CD4-positive, alpha-beta T cell (primary cell): ENCODE results near the gene SEL1L3. TPM values are rescaled to one million over a fixed set of nuclear protein-coding genes. Genes with fewer than 3 reads are reported as not detected.

ENCODE experiments used
- ATAC-seq: fragments of 200-7000 bp; cut with Tn5 transposase; one replicate; pipeline ENCODE4 v1.10.0; 2022; ENCODE audit warnings: mild to moderate bottlenecking; ENCODE audit not compliant: poor library complexity
- CTCF ChIA-PET: fragments of 350-600 bp; sonication (Branson Sonifier 250); formaldehyde crosslinking; loops from one replicate; lab custom pipeline; 2021; ENCODE audit warnings: antibody characterized with exemption, inconsistent platforms; lab: Charles Lee
- POLR2A ChIA-PET: fragments of 350-600 bp; sonication (Branson Sonifier 250); formaldehyde crosslinking; loops from one replicate; lab custom pipeline; 2021; ENCODE audit warnings: antibody characterized with exemption, inconsistent platforms; lab: Charles Lee
- DNase-seq, 14 experiments: peaks; one replicate each; pipeline ENCODE4 v3.0.0-alpha.2; 2013 to 2020; ENCODE audit warnings: mixed read lengths in 2 of 14
- H3K27ac ChIP-seq, 2 donors: one replicate each; pipeline versions ENCODE4 v1.5.1 to v1.7.0; 2013; ENCODE audit warnings: low read length in 2 of 2, low read depth in 1 of 2, mild to moderate bottlenecking in 1 of 2
- H3K27me3 ChIP-seq, 2 experiments: 1 replicate in 1 of 2; 2 replicates in 1 of 2; pipeline versions ENCODE4 v1.6.1 to v1.7.0; 2013; ENCODE audit warnings: low read length in 2 of 2, control low read depth in 1 of 2, mild to moderate bottlenecking in 1 of 2, moderate library complexity in 1 of 2; ENCODE audit not compliant: insufficient read depth in 2 of 2, control insufficient read depth in 1 of 2
- H3K36me3 ChIP-seq: one replicate; pipeline ENCODE4 v1.6.1; 2013; ENCODE audit warnings: low read length, control low read depth; ENCODE audit not compliant: insufficient read depth
- H3K4me1 ChIP-seq: one replicate; pipeline ENCODE4 v1.6.1; 2013; ENCODE audit warnings: low read length, control low read depth; ENCODE audit not compliant: insufficient read depth
- H3K4me3 ChIP-seq: one replicate; pipeline ENCODE4 v1.5.1; 2013; ENCODE audit warnings: mild to moderate bottlenecking, low read length, moderate library complexity
- H3K9me3 ChIP-seq, 2 experiments: 1 replicate in 1 of 2; 2 replicates in 1 of 2; pipeline versions ENCODE4 v1.6.1 to v1.7.0; 2013; ENCODE audit warnings: low read length in 2 of 2, mild to moderate bottlenecking in 2 of 2, control low read depth in 1 of 2, moderate library complexity in 1 of 2; ENCODE audit not compliant: control insufficient read depth in 1 of 2, insufficient read depth in 1 of 2
- H3K27ac Mint-ChIP-seq: one replicate; pipeline ENCODE4 v1.8.0; 2020; ENCODE audit warnings: mixed read lengths
- H3K27me3 Mint-ChIP-seq: one replicate; pipeline ENCODE4 v1.8.0; 2021; ENCODE audit warnings: mixed read lengths
- H3K36me3 Mint-ChIP-seq: one replicate; pipeline ENCODE4 v1.8.0; 2021; ENCODE audit warnings: low read depth, mixed read lengths
- H3K4me1 Mint-ChIP-seq: one replicate; pipeline ENCODE4 v1.8.0; 2021; ENCODE audit warnings: low read depth, mixed read lengths
- H3K4me3 Mint-ChIP-seq: one replicate; pipeline ENCODE4 v1.8.0; 2020; ENCODE audit warnings: mild to moderate bottlenecking, mixed read lengths
- H3K9me3 Mint-ChIP-seq: one replicate; pipeline ENCODE4 v1.8.0; 2020; ENCODE audit warnings: mixed read lengths
- CTCF ChIP-seq: fragments of 200-600 bp; IDR thresholded peaks from one replicate; pipeline ENCODE4 v1.8.0; 2022; ENCODE audit warnings: antibody characterized with exemption, mild to moderate bottlenecking
- intact Hi-C, 2 experiments: fragments of 100-400 bp; cut with DNase I in 1 of 2; cut with micrococcal nuclease in 1 of 2; formaldehyde crosslinking; loops; one replicate each; pipeline versions ENCODE4 v1.15.1 to v1.9.0; 2023 to 2025; cut with DNase I, micrococcal nuclease
- total RNA-seq, 174 experiments: library from RNA in 2 of 174; stranded (reverse) in 2 of 174; gene quantifications; one replicate each; pipeline ENCODE4 v1.2.3 and lab custom pipeline; 2021 to 2026

The SEL1L3 gene
- total RNA-seq, 2 experiments from 2014 or later, result 34.9 to 36.5 TPM

- CTCF ChIA-PET, result interaction anchor here (1.7 kb wide), 1 partner anchor 51 kb away, joined by 5 read pairs; no protein-coding TSS in a partner anchor
- intact Hi-C loops, result no loop called here
Measured at GRCh38 chr4:25865586-25865985, 2.8 kb upstream of the SEL1L3 start.

GRCh38 chr4:25863831-25864418, 1.1 kb upstream of the SEL1L3 start:
- Histone ChIP-seq H3K36me3 (no peaks in the 10 kb centered on the region), H3K27me3 (no peaks in the 10 kb centered on the region), H3K9me3 (no peaks in the 10 kb centered on the region), H3K27ac (no peak overlapping the region), H3K4me3 (peak overlapping the region; percentile 60), H3K4me1 (peaks cover 32% of the 10 kb centered on the region)
- peaks cover 31% of the 10 kb centered on the region for H3K4me1 Mint-ChIP-seq
- intact Hi-C loops, result loop anchor here in 1 of 2 experiments (2.0 kb wide), 1 partner anchor 49 kb away; no protein-coding TSS in a partner anchor
- peak overlapping the region; percentile 21 for H3K27ac Mint-ChIP-seq
- peaks cover 5% of the 10 kb centered on the region for H3K36me3 Mint-ChIP-seq
- POLR2A ChIA-PET, result interaction anchor here (1.0 kb wide), 1 partner anchor 49 kb away, joined by 5 read pairs; the partner anchor contains the start of gene SMIM20
- no peaks in the 10 kb centered on the region for H3K9me3 Mint-ChIP-seq
- DNase-seq (peak in 1 of 14 experiments; percentile 15), ATAC-seq (no peak)
- H3K27me3 Mint-ChIP-seq, result no peaks in the 10 kb centered on the region
- TF ChIP-seq CTCF, result no peak
- CTCF ChIA-PET, result interaction anchor here (0.8 to 1.7 kb wide), 3 partner anchors 22 to 52 kb away, joined by 3 to 5 read pairs (median 4); no protein-coding TSS in a partner anchor
- peak overlapping the region; percentile 84 for H3K4me3 Mint-ChIP-seq

More at GRCh38 chr4:25865586-25865985, 2.8 kb upstream of the SEL1L3 start:
- Histone ChIP-seq H3K27me3 (no peaks in the 10 kb centered on the region), H3K4me3 (no peak overlapping the region), H3K36me3 (no peaks in the 10 kb centered on the region), H3K4me1 (peaks cover 16% of the 10 kb centered on the region), H3K27ac (no peak overlapping the region), H3K9me3 (no peaks in the 10 kb centered on the region)
- ATAC-seq, result no peak
- Mint-ChIP-seq H3K36me3 (peaks cover 5% of the 10 kb centered on the region), H3K9me3 (no peaks in the 10 kb centered on the region), H3K27me3 (no peaks in the 10 kb centered on the region), H3K4me3 (peak overlapping the region; percentile 74), H3K27ac (peak overlapping the region; percentile 21), H3K4me1 (peaks cover 15% of the 10 kb centered on the region)
- POLR2A ChIA-PET, result no interaction called here
- no peak for TF ChIP-seq CTCF
- DNase-seq, result no peak

GRCh38 chr4:25863347-25863784, 578 bp upstream of the SEL1L3 start:
- Mint-ChIP-seq H3K36me3 (peaks cover 5% of the 10 kb centered on the region), H3K27me3 (no peaks in the 10 kb centered on the region), H3K27ac (peak overlapping the region; percentile 21), H3K4me1 (peaks cover 34% of the 10 kb centered on the region), H3K4me3 (peak overlapping the region; percentile 72), H3K9me3 (no peaks in the 10 kb centered on the region)
- intact Hi-C loops, result loop anchor here in 1 of 2 experiments (2.0 kb wide), 1 partner anchor 49 kb away; no protein-coding TSS in a partner anchor
- ChIA-PET CTCF (interaction anchor here (0.8 to 1.4 kb wide), 2 partner anchors 21 to 43 kb away, joined by 3 to 4 read pairs; no protein-coding TSS in a partner anchor), POLR2A (no interaction called here)
- Histone ChIP-seq H3K4me1 (peaks cover 37% of the 10 kb centered on the region), H3K4me3 (peak overlapping the region; percentile 60), H3K36me3 (no peaks in the 10 kb centered on the region), H3K27me3 (no peaks in the 10 kb centered on the region), H3K27ac (no peak overlapping the region), H3K9me3 (no peaks in the 10 kb centered on the region)
- ATAC-seq (no peak), DNase-seq (peak in 2 of 14 experiments; percentile 25 to 43)
- no peak for TF ChIP-seq CTCF
